Gastroesophageal sphincter (tissue), 4 donors: ENCODE measurements around the gene PCSK2. TPM values are rescaled to one million over a fixed set of nuclear protein-coding genes. Genes with fewer than 3 reads are reported as not detected.

Experiments used
- ATAC-seq: fragments of 150-250 bp; one replicate; pipeline ENCODE4 v1.9.1; 2016; ENCODE audit warnings: mild to moderate bottlenecking, moderate library complexity
- H3K27ac ChIP-seq, 4 donors: fragments of 200-600 bp; sonication (generic) in 3 of 4; 1 replicate in 3 of 4; 2 replicates in 1 of 4; pipeline ENCODE4 v1.5.1; 2016 to 2019
- H3K27me3 ChIP-seq: fragments of 200-600 bp; sonication (generic); one replicate; pipeline ENCODE4 v1.5.1; 2019
- H3K36me3 ChIP-seq, 2 donors: fragments of 200-600 bp; sonication (generic); one replicate each; pipeline ENCODE4 v1.5.1; 2019; ENCODE audit warnings: control low read depth in 1 of 2
- H3K4me1 ChIP-seq, 3 donors: fragments of 200-600 bp; sonication (generic); 1 replicate in 2 of 3; 2 replicates in 1 of 3; pipeline ENCODE4 v1.5.1; 2016 to 2019; ENCODE audit warnings: control low read depth in 2 of 3
- H3K4me3 ChIP-seq, 2 donors: fragments of 200-600 bp; sonication (generic); one replicate each; pipeline ENCODE4 v1.5.1; 2019; ENCODE audit warnings: mild to moderate bottlenecking in 1 of 2, moderate library complexity in 1 of 2
- H3K9me3 ChIP-seq, 3 donors: fragments of 200-600 bp; sonication (generic); one replicate each; pipeline ENCODE4 v1.5.1; 2017 to 2019; ENCODE audit warnings: control low read depth in 2 of 3
- EP300 ChIP-seq: sonication (generic); formaldehyde crosslinking; IDR thresholded peaks from one replicate; pipeline ENCODE4 v1.6.1; 2017; ENCODE audit warnings: antibody characterized with exemption, mild to moderate bottlenecking
- POLR2A ChIP-seq, 2 donors: fragments of 450-650 bp; IDR thresholded peaks; one replicate each; pipeline ENCODE4 v1.6.1; 2017; ENCODE audit warnings: antibody characterized with exemption in 2 of 2, mild to moderate bottlenecking in 2 of 2, moderate library complexity in 1 of 2
- POLR2AphosphoS5 ChIP-seq: sonication (generic); formaldehyde crosslinking; IDR thresholded peaks from one replicate; pipeline ENCODE4 v1.6.1; 2017; ENCODE audit warnings: antibody characterized with exemption
- WGBS, 2 donors: methylation state at CpG; one replicate each; pipeline ENCODE4 v1.1.5; 2018; ENCODE audit warnings: low coverage in 1 of 2; 5-methylcytosine and 5-hydroxymethylcytosine counted together
- total RNA-seq, 4 donors: library from RNA; depleted of rRNA; stranded (reverse); fragments of >200 nt; gene quantifications; one replicate each; pipeline ENCODE4 v1.1.0, GENCODE V29; 2016
- TF ChIP-seq, protein P1 (sequence below), 4 experiments: fragments of 200-600 bp in 2 of 4; fragments of 450-650 bp in 2 of 4; sonication (generic) in 1 of 4; IDR thresholded peaks; one replicate each; pipeline ENCODE4 v1.5.1; 2017 to 2019; ENCODE audit warnings: antibody characterized with exemption in 4 of 4, mild to moderate bottlenecking in 2 of 4, moderate library complexity in 2 of 4

The PCSK2 gene
- total RNA-seq, 4 donors from 2014 or later, result 1.6 to 8.5 (median 4.5) TPM

DNA sequence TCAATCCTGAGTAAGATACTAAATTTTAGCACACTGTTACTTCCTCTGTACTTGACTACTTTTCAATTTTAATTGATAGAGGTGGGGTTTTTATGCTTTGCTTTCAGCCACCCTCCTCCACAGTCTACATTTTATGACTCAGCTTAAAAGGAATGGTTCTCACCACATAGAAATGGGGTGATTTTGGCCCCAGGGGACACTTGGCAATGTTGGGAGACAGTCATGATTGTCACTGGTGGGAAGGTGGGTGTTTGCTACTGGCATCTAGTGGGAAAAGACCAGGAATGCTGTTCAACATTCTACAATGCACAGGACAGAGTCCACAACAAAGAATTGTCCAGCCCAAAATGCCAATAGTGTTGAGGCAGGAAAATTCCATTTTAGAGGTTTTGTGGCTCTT lies 71.3 kb downstream of the PCSK2 start:
- H3K4me3 ChIP-seq, result no peak overlapping the region
- no peaks in the 10 kb centered on the region for H3K36me3 ChIP-seq
- no peaks in the 10 kb centered on the region for H3K27me3 ChIP-seq
- no peaks in the 10 kb centered on the region for H3K4me1 ChIP-seq
- H3K27ac ChIP-seq, result no peak overlapping the region
- no peak for TF ChIP-seq POLR2A (IDR thresholded peaks at IDR 0.05)
- no peak for TF ChIP-seq POLR2AphosphoS5
- TF ChIP-seq EP300, result no peak
- TF ChIP-seq, protein P1, sequence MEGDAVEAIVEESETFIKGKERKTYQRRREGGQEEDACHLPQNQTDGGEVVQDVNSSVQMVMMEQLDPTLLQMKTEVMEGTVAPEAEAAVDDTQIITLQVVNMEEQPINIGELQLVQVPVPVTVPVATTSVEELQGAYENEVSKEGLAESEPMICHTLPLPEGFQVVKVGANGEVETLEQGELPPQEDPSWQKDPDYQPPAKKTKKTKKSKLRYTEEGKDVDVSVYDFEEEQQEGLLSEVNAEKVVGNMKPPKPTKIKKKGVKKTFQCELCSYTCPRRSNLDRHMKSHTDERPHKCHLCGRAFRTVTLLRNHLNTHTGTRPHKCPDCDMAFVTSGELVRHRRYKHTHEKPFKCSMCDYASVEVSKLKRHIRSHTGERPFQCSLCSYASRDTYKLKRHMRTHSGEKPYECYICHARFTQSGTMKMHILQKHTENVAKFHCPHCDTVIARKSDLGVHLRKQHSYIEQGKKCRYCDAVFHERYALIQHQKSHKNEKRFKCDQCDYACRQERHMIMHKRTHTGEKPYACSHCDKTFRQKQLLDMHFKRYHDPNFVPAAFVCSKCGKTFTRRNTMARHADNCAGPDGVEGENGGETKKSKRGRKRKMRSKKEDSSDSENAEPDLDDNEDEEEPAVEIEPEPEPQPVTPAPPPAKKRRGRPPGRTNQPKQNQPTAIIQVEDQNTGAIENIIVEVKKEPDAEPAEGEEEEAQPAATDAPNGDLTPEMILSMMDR (IDR thresholded peaks at IDR 0.05), result no peak
- H3K9me3 ChIP-seq, result no peaks in the 10 kb centered on the region
- no peak for ATAC-seq

DNA sequence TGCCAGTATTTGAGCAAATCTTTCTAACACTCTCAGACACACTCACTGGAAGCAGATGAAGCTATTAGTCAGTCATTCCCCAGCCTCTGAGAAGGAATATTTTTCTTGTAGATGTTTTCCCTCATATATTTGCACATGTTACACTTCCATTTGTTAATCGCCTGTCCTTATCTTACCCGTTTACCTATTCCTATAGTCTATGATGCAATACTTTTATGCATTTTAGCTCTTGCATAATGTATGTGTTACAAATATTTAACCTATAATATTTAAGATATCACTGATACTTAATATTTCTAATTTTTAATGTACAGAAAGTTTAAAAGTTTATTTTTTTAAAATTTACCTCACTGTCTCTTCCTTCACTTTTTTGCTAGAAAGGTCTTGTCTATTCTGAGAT lies 71.9 kb downstream of the PCSK2 start:
- no peaks in the 10 kb centered on the region for H3K9me3 ChIP-seq
- no peak for TF ChIP-seq POLR2A (IDR thresholded peaks at IDR 0.05)
- no peak overlapping the region for H3K4me3 ChIP-seq
- WGBS, 2 donors, result 81 to 100% methylated on average over 2 of the region's 2 CpGs
- H3K4me1 ChIP-seq, result no peaks in the 10 kb centered on the region
- no peak for ATAC-seq
- no peak overlapping the region for H3K27ac ChIP-seq
- H3K27me3 ChIP-seq, result no peaks in the 10 kb centered on the region
- no peaks in the 10 kb centered on the region for H3K36me3 ChIP-seq

DNA sequence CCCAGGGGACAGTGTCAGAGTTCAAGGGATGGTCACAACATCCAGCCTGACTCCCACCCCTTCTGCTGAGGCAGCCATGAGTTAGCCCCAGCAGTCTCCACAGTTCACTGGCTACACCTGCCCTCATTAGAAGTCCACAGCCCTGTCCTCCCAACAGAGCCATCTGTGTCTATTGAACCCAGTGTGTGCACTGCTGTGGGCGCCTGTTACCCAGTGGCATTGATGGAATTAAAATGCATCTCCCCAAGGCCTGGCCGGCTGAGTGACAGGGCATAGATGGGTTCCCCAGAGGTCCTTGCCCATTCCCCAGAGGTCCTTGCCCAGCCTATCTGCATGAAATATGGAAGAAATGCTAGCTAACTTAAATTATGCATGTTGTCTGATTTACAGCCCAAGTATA lies 73.3 kb downstream of the PCSK2 start:
- TF ChIP-seq POLR2A (IDR thresholded peaks at IDR 0.05), result no peak
- no peak for TF ChIP-seq EP300
- TF ChIP-seq, protein P1 (IDR thresholded peaks at IDR 0.05), result no peak
- TF ChIP-seq POLR2AphosphoS5, result no peak
- WGBS, 2 donors, result no CpG with 5 or more reads among the region's 2 CpGs

DNA sequence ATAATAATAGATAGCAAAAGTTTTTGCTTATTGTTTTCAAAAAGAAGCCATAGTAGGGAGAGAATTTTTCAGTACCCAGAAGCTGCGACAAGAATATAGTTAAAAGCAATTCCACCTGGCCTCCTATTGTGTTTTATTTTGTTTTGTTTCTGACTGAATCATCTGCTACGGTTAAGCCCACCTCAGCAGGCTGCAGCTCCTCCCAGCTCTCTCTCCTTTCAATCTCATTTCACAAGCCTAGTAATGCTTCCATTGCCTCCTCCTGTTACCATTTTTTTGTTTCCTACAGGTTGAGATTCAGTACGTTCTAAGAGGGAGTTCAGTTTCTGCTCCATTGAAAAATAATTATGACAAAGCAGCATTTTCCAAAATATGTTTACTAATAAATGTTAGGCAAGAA lies 77.9 kb downstream of the PCSK2 start:
- WGBS, 2 donors, result 32 to 36% methylated on average over 3 of the region's 3 CpGs
- Histone ChIP-seq H3K27me3 (no peaks in the 10 kb centered on the region), H3K36me3 (no peaks in the 10 kb centered on the region), H3K4me1 (no peaks in the 10 kb centered on the region), H3K9me3 (no peaks in the 10 kb centered on the region), H3K27ac (no peak overlapping the region), H3K4me3 (no peak overlapping the region)
- no peak for TF ChIP-seq POLR2A (IDR thresholded peaks at IDR 0.05)
- no peak for TF ChIP-seq POLR2AphosphoS5
- ATAC-seq, result no peak

More for the DNA sequence above, 73.3 kb downstream of the PCSK2 start:
- H3K4me1 ChIP-seq, result no peaks in the 10 kb centered on the region
- H3K36me3 ChIP-seq, result no peaks in the 10 kb centered on the region
- ATAC-seq, result no peak
- no peaks in the 10 kb centered on the region for H3K9me3 ChIP-seq
- H3K27ac ChIP-seq, result no peak overlapping the region
- no peaks in the 10 kb centered on the region for H3K27me3 ChIP-seq
- no peak overlapping the region for H3K4me3 ChIP-seq

DNA sequence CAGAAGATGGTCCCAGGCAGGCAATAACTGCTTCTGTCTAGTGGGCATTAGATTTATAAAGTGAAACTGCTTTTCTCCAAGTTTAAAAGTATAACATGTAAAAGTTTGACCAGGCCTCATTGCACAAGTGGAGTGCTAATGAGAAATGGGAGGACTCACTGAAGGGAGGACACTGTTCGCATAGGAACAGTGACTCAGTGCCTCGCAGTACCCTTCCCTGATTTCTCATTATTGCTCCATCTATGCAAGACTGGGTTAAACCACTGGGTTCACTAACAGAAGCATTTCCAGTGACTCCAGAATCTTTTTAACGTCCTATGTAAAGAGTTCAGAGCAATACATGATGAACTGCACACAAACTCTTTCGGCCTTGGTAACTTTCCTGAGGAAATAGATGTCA lies 79.6 kb downstream of the PCSK2 start:
- Histone ChIP-seq H3K4me1 (no peaks in the 10 kb centered on the region), H3K36me3 (no peaks in the 10 kb centered on the region), H3K9me3 (no peaks in the 10 kb centered on the region), H3K27ac (no peak overlapping the region), H3K27me3 (no peaks in the 10 kb centered on the region), H3K4me3 (no peak overlapping the region)
- no peak for TF ChIP-seq POLR2A (IDR thresholded peaks at IDR 0.05)
- TF ChIP-seq EP300, result no peak
- TF ChIP-seq, protein P1 (IDR thresholded peaks at IDR 0.05), result no peak
- no peak for TF ChIP-seq POLR2AphosphoS5
- 79 to 81% methylated on average over 4 of the region's 4 CpGs for WGBS, 2 donors
- no peak for ATAC-seq

DNA sequence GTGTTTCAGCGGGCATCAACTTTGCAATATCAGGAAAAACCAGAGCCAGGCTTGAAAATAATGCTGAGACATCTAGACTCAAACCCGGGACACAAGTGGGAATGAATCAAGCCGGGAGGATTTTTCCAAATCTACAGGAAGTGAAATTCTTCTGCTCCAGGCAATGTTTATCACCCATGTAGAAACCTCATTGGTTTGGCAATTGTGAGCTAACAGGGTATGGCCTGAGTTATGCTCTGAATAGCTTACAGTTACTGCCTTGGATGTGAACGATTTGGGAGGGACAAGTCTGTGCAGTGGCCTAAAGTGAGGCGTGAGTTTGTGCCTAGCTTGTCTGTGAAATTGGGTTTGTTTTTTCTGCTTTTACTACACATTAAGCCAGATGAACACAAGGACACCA lies 87.4 kb downstream of the PCSK2 start:
- TF ChIP-seq POLR2AphosphoS5, result no peak
- TF ChIP-seq POLR2A (IDR thresholded peaks at IDR 0.05), result no peak
- TF ChIP-seq, protein P1 (IDR thresholded peaks at IDR 0.05), result no peak
- no peak for TF ChIP-seq EP300
- Histone ChIP-seq H3K36me3 (no peaks in the 10 kb centered on the region), H3K9me3 (no peaks in the 10 kb centered on the region), H3K27me3 (peaks cover 45% of the 10 kb centered on the region), H3K4me3 (no peak overlapping the region), H3K27ac (no peak overlapping the region), H3K4me1 (no peaks in the 10 kb centered on the region)
- WGBS, 2 donors, result 59 to 60% methylated on average over 1 to 5 of the region's 5 CpGs
- no peak for ATAC-seq
